Gastrocnemius medialis (tissue), 4 donors: ENCODE measurements around the gene ZNF813.

ENCODE experiments used
- POLR2A ChIP-seq, 2 donors: fragments of 450-650 bp; IDR thresholded peaks; one replicate each; pipeline ENCODE4 v1.6.1; 2017; ENCODE audit warnings: antibody characterized with exemption in 2 of 2, mild to moderate bottlenecking in 2 of 2, moderate library complexity in 2 of 2
- TF ChIP-seq, protein P1 (sequence below), 5 experiments: fragments of 450-650 bp in 3 of 5; fragments of 200-600 bp in 2 of 5; sonication (generic) in 2 of 5; IDR thresholded peaks in 4 of 5; conservative IDR thresholded peaks in 1 of 5; 1 replicate in 4 of 5; 2 replicates in 1 of 5; pipeline ENCODE4 v1.5.1; 2016 to 2019; ENCODE audit warnings: antibody characterized with exemption in 5 of 5, mild to moderate bottlenecking in 3 of 5, moderate library complexity in 3 of 5

DNA sequence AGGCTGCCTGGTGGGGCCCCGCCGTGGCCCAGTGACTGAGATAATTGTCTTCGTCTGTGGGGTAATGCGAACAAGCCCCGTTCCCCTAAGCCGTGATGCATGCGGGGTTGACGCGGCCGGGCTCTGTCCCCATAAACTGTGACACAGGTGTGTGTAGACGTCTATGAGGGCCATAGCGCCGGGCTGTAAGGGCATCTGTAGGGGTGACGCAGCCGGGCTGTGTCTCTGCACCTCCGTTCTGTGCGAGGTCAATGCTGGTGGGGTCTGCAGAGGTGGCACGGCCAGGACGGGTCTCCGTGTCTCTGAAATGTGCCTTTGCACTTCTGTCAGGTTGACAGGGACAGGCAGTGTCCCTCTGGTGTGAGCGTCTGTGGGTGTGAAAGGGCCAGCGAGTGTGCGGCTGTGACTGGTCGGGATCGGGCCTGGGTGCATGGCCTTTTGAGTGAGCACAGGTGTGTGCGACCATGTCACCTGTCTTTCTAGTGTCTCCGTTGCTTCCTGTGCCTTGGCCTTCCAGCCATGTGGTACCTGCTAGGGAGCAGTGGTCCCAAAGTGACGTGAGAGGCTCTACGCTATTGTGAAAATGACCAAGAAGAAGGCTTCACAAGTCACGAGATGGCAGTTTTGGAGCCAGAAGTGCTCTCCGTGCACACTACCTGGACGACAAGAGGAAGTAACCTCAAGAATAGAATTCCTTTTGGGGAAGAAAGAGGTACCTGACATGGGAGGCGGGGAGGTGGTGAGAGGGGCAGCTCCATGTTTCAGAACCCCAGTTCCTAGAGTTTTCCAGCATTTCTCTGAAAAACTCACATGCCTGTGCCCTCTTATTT lies 54.1 kb downstream of the ZNF813 start:
- TF ChIP-seq, protein P1, sequence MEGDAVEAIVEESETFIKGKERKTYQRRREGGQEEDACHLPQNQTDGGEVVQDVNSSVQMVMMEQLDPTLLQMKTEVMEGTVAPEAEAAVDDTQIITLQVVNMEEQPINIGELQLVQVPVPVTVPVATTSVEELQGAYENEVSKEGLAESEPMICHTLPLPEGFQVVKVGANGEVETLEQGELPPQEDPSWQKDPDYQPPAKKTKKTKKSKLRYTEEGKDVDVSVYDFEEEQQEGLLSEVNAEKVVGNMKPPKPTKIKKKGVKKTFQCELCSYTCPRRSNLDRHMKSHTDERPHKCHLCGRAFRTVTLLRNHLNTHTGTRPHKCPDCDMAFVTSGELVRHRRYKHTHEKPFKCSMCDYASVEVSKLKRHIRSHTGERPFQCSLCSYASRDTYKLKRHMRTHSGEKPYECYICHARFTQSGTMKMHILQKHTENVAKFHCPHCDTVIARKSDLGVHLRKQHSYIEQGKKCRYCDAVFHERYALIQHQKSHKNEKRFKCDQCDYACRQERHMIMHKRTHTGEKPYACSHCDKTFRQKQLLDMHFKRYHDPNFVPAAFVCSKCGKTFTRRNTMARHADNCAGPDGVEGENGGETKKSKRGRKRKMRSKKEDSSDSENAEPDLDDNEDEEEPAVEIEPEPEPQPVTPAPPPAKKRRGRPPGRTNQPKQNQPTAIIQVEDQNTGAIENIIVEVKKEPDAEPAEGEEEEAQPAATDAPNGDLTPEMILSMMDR (IDR thresholded peaks at IDR 0.05 in 4 of 5, conservative IDR thresholded peaks at IDR 0.05 in 1 of 5), result no peak
- TF ChIP-seq POLR2A (IDR thresholded peaks at IDR 0.05), result no peak
